ENCODE data around the gene CCDC106. TPM values are rescaled to one million over a fixed set of nuclear protein-coding genes. Genes with fewer than 3 reads are reported as not detected.

CCDC106 gene
- total RNA-seq, 1 experiment from 2014 or later = 19.9 TPM

DNA sequence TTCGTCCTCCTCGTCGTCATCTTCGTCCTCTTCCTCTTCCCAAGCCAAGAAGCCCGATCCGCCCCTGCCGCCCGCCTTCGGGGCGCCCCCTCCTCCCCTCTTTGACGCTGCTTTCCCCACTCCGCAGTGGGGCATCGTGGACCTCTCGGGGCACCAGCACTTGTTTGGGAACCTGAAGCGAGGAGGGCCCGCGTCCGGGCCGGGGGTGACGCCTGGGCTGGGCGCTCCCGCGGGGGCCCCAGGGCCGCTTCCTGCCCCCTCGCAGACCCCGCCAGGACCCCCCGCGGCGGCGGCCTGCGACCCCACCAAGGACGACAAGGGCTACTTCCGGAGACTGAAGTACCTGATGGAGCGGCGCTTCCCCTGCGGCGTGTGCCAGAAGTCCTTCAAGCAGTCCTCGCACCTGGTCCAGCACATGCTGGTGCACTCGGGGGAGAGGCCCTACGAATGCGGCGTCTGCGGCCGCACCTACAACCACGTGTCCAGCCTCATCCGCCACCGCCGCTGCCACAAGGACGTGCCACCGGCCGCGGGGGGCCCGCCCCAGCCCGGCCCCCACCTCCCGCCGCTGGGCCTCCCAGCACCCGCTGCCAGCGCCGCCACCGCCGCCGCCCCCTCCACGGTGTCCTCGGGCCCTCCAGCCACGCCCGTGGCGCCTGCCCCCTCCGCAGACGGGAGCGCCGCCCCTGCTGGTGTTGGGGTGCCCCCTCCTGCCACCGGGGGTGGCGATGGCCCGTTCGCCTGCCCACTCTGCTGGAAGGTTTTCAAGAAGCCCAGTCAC, 33.9 kb upstream of the CCDC106 start:
- Histone ChIP-seq H4K20me1 (ENCODE audit: control insufficient read depth, insufficient read depth, insufficient read length) (no peaks in the 10 kb centered on the region), H3K14ac (ENCODE audit: insufficient read depth, low read length) (no peak overlapping the region), H2BK120ac (ENCODE audit: low read depth, low read length, poor library complexity, severe bottlenecking) (no peak overlapping the region), H4K5ac (ENCODE audit: insufficient read length, low read depth, low read length) (no peak overlapping the region), H3K56ac (ENCODE audit: insufficient read length, low read depth, low read length) (no peak overlapping the region), H2BK15ac (ENCODE audit: low read depth, low read length) (no peak overlapping the region), H4K8ac (replicated peaks; ENCODE audit: insufficient read length, low read depth, low read length) (no peak overlapping the region), H4K91ac (ENCODE audit: insufficient read length, low read depth, low read length) (no peak overlapping the region), H3K4ac (ENCODE audit: low read depth, low read length) (no peak overlapping the region), H3K18ac (ENCODE audit: insufficient read length, low read depth, low read length) (no peak overlapping the region), H2AK5ac (ENCODE audit: insufficient read length, low read length) (no peak overlapping the region), H3K79me1 (ENCODE audit: insufficient read depth, low read depth, low read length, poor library complexity, severe bottlenecking) (no peaks in the 10 kb centered on the region), H2AFZ (ENCODE audit: low read length) (no peak overlapping the region), H3K27me3 (ENCODE audit: insufficient read depth, low read length) (no peaks in the 10 kb centered on the region), H3K23ac (ENCODE audit: insufficient read length, low read depth, low read length) (no peak overlapping the region), H3K9me3 (ENCODE audit: control insufficient read depth, low read depth, low read length) (no peaks in the 10 kb centered on the region), H2BK20ac (ENCODE audit: low read depth, low read length, poor library complexity, severe bottlenecking) (no peak overlapping the region), H3K9ac (ENCODE audit: extremely low read depth, insufficient read length, low read length) (no peak overlapping the region), H3T11ph (ENCODE audit: low read length) (no peak overlapping the region), H3K4me1 (ENCODE audit: insufficient read depth, low read length) (no peaks in the 10 kb centered on the region), H3K27ac (ENCODE audit: insufficient read length, low read depth, low read length) (no peak overlapping the region), H3K23me2 (ENCODE audit: insufficient read length, low read depth, low read length, poor library complexity, severe bottlenecking) (no peaks in the 10 kb centered on the region), H2BK5ac (ENCODE audit: insufficient read length, low read length) (no peak overlapping the region), H3K79me2 (ENCODE audit: insufficient read depth, low read length) (0 out of 2 replicates have a peak, but pooled peaks cover 1% of the 10 kb centered on the region), H3K4me2 (ENCODE audit: insufficient read depth, insufficient read length, low read length) (no peak overlapping the region), H2BK12ac (ENCODE audit: insufficient read length, low read depth, low read length) (no peak overlapping the region)
- Mint-ChIP-seq H3K27me3 (ENCODE audit: low read depth) (peaks cover 2% of the 10 kb centered on the region), H3K27ac (no peak overlapping the region), H3K4me1 (peaks cover 0 to 2% of the 10 kb centered on the region in 2 experiments; a peak in 1 of 4 replicates), H3K36me3 (ENCODE audit: insufficient read depth in 1 of 3, low read depth in 3 of 3) (peaks cover 15 to 40% (median 36%) of the 10 kb centered on the region in 3 experiments), H3K4me3 (no peak overlapping the region), H3K9me3 (no peaks in the 10 kb centered on the region)
- no peak for DNase-seq
- no CpG with 5 or more reads among the region's 75 CpGs for WGBS (ENCODE audit: extremely low coverage, insufficient read length, low lambda C conversion rate)
- TF ChIP-seq, protein P1, sequence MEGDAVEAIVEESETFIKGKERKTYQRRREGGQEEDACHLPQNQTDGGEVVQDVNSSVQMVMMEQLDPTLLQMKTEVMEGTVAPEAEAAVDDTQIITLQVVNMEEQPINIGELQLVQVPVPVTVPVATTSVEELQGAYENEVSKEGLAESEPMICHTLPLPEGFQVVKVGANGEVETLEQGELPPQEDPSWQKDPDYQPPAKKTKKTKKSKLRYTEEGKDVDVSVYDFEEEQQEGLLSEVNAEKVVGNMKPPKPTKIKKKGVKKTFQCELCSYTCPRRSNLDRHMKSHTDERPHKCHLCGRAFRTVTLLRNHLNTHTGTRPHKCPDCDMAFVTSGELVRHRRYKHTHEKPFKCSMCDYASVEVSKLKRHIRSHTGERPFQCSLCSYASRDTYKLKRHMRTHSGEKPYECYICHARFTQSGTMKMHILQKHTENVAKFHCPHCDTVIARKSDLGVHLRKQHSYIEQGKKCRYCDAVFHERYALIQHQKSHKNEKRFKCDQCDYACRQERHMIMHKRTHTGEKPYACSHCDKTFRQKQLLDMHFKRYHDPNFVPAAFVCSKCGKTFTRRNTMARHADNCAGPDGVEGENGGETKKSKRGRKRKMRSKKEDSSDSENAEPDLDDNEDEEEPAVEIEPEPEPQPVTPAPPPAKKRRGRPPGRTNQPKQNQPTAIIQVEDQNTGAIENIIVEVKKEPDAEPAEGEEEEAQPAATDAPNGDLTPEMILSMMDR (conservative IDR thresholded peaks at IDR 0.05) = no peak

Measured in H9 (cell line).